HEK293 (cell line): ENCODE measurements around the gene DBF4B.

Experiments
- CTCF ChIP-seq: fragments of 450-650 bp; formaldehyde crosslinking; IDR thresholded peaks from 2 replicates; pipeline ENCODE4 v1.5.1; 2016; ENCODE audit warnings: missing biosample characterization, missing genetic modification characterization
- MYNN ChIP-seq: fragments of 450-650 bp; formaldehyde crosslinking; IDR thresholded peaks from 2 replicates; pipeline ENCODE4 v1.5.1; 2016; ENCODE audit warnings: missing biosample characterization, missing genetic modification characterization, borderline replicate concordance
- PRDM1 ChIP-seq: fragments of 450-650 bp; formaldehyde crosslinking; IDR thresholded peaks from 2 replicates; pipeline ENCODE4; 2016; ENCODE audit warnings: missing biosample characterization, missing genetic modification characterization
- TCF7L2 ChIP-seq: IDR thresholded peaks from 2 replicates; pipeline ENCODE4 v1.6.1; 2011; ENCODE audit warnings: low read depth, mild to moderate bottlenecking, inconsistent platforms, low read length, moderate library complexity, borderline replicate concordance
- ZNF133 ChIP-seq: fragments of 450-650 bp; formaldehyde crosslinking; IDR thresholded peaks from 2 replicates; pipeline ENCODE4 v1.5.1; 2016; ENCODE audit warnings: missing biosample characterization, missing genetic modification characterization
- ZNF16 ChIP-seq: fragments of 450-650 bp; formaldehyde crosslinking; IDR thresholded peaks from 2 replicates; pipeline ENCODE4 v1.5.1; 2016; ENCODE audit warnings: low read depth, missing biosample characterization, missing genetic modification characterization
- ZNF175 ChIP-seq: fragments of 450-650 bp; formaldehyde crosslinking; IDR thresholded peaks from 2 replicates; pipeline ENCODE4 v1.5.1; 2016; ENCODE audit warnings: missing biosample characterization, missing genetic modification characterization
- ZNF292 ChIP-seq: fragments of 450-650 bp; formaldehyde crosslinking; IDR thresholded peaks from 2 replicates; pipeline ENCODE4 v1.5.1; 2016; ENCODE audit warnings: low read depth, missing biosample characterization, missing genetic modification characterization, borderline replicate concordance
- ZNF600 ChIP-seq: fragments of 450-650 bp; formaldehyde crosslinking; IDR thresholded peaks from 2 replicates; pipeline ENCODE4 v1.5.1; 2016; ENCODE audit warnings: missing biosample characterization, missing genetic modification characterization

GRCh38 chr17:44673893-44674292 is 34.6 kb upstream of the DBF4B start:
- TF ChIP-seq ZNF175 (tag by site-specific recombination) (no peak), ZNF292 (tag by site-specific recombination) (no peak), TCF7L2 (no peak), ZNF600 (tag by site-specific recombination) (no peak), ZNF16 (tag by site-specific recombination) (no peak), MYNN (tag by site-specific recombination) (no peak), ZNF133 (no peak), PRDM1 (tag by site-specific recombination) (no peak), CTCF (tag by site-specific recombination) (no peak)
